K562 (cell line): ENCODE results near the gene PLAC9. TPM values are rescaled to one million over a fixed set of nuclear protein-coding genes. Genes with fewer than 3 reads are reported as not detected.

Experiments
- ATAC-seq: fragments of 200-7000 bp; cut with Tn5 transposase; 3 replicates; pipeline ENCODE4 v1.9.1; 2020; ENCODE audit warnings: moderate library complexity
- BruUV-seq: library from RNA; stranded (reverse); fragments of 400-500 nt; replicated peaks from 2 replicates; lab custom pipeline; 2021; lab: Mats Ljungman, UMichigan
- CTCF ChIA-PET: fragments of 300-600 bp; formaldehyde crosslinking; extraction: SDS; loops from one replicate; lab custom pipeline; 2021; ENCODE audit warnings: low intra/inter-chr PET ratio; lab: Yijun Ruan, JAX
- POLR2A ChIA-PET: fragments of 300-600, 350-650 bp; sonication (Branson Sonifier 250); formaldehyde crosslinking; extraction: SDS; loops from one replicate; lab custom pipeline; 2021; ENCODE audit warnings: antibody characterized with exemption, inconsistent platforms; lab: Yijun Ruan, JAX
- DNase-seq, 4 experiments: peaks; one replicate each; pipeline versions ENCODE4 v3.0.0 to v3.0.0-alpha.2; 2011 to 2018; ENCODE audit warnings: low spot score in 3 of 4, mixed read lengths in 3 of 4; ENCODE audit errors: extremely low read depth in 1 of 4
- FAIRE-seq: peaks from 2 replicates; lab custom pipeline; 2011; peaks lifted over from hg19 to GRCh38; lab: Jason Lieb, UNC
- H2AFZ ChIP-seq: 2 replicates; pipeline ENCODE4 v1.6.0; 2011; ENCODE audit warnings: low read depth, low read length, control low read depth, inconsistent platforms
- H3K27ac ChIP-seq: fragments of 200-600 bp; 3 replicates; pipeline ENCODE4 v1.8.0; 2011; ENCODE audit warnings: low read depth, mild to moderate bottlenecking, control low read depth, inconsistent platforms, low read length, moderate library complexity, mixed read lengths; ENCODE audit errors: extremely low read depth
- H3K27me3 ChIP-seq, 2 experiments: fragments of 300-600 bp in 1 of 2; 2 replicates in 1 of 2; 3 replicates in 1 of 2; pipeline versions ENCODE4 v1.6.0 to v1.8.0; 2011; ENCODE audit warnings: inconsistent platforms in 2 of 2, low read length in 2 of 2, mild to moderate bottlenecking in 1 of 2, mixed read lengths in 1 of 2, moderate library complexity in 1 of 2; ENCODE audit not compliant: control insufficient read depth in 2 of 2, insufficient read depth in 2 of 2
- H3K36me3 ChIP-seq: fragments of 300-600 bp; 3 replicates; pipeline ENCODE4 v1.8.0; 2011; ENCODE audit warnings: mild to moderate bottlenecking, low read length, inconsistent platforms; ENCODE audit not compliant: control insufficient read depth, insufficient read depth
- H3K4me1 ChIP-seq, 2 experiments: fragments of 200-600 bp in 1 of 2; replicated peaks in 1 of 2; 2 replicates in 1 of 2; 3 replicates in 1 of 2; pipeline versions ENCODE4 v1.5.1 to v1.8.0; 2011; ENCODE audit warnings: inconsistent platforms in 2 of 2, low read length in 2 of 2, mild to moderate bottlenecking in 1 of 2, mixed read lengths in 1 of 2, moderate library complexity in 1 of 2; ENCODE audit not compliant: control insufficient read depth in 2 of 2, insufficient read depth in 2 of 2
- H3K4me2 ChIP-seq: 2 replicates; pipeline ENCODE4 v1.6.1; 2011; ENCODE audit warnings: low read length, control low read depth, inconsistent platforms, mixed read lengths; ENCODE audit not compliant: insufficient read depth
- H3K4me3 ChIP-seq: fragments of 200-600 bp; sonication (generic), shearing (Covaris generic); 2 replicates; pipeline ENCODE4 v1.5.1; 2016; ENCODE audit warnings: control low read depth, inconsistent platforms
- H3K79me2 ChIP-seq: fragments of 200-600 bp; 3 replicates; pipeline ENCODE4 v1.8.0; 2011; ENCODE audit warnings: low read length, inconsistent platforms; ENCODE audit not compliant: control insufficient read depth, insufficient read depth
- H3K9ac ChIP-seq, 2 experiments: 2 replicates each; pipeline versions ENCODE4 v1.6.0 to v1.6.1; 2011; ENCODE audit warnings: low read depth in 2 of 2, low read length in 2 of 2, control low read depth in 1 of 2, inconsistent platforms in 1 of 2, mild to moderate bottlenecking in 1 of 2, mixed read lengths in 1 of 2; ENCODE audit not compliant: insufficient read depth in 1 of 2
- H3K9me1 ChIP-seq: one replicate; pipeline ENCODE4 v1.6.0; 2011; ENCODE audit warnings: inconsistent platforms, mild to moderate bottlenecking, low read length, moderate library complexity; ENCODE audit not compliant: control insufficient read depth, insufficient read depth
- H3K9me3 ChIP-seq: replicated peaks from 2 replicates; pipeline ENCODE4 v1.5.1; 2011; ENCODE audit warnings: low read depth, low read length, inconsistent platforms; ENCODE audit not compliant: control insufficient read depth, insufficient read depth
- H4K20me1 ChIP-seq: replicated peaks from 2 replicates; pipeline ENCODE4 v1.6.1; 2011; ENCODE audit warnings: low read length, inconsistent platforms, mixed read lengths; ENCODE audit not compliant: control insufficient read depth, insufficient read depth
- CBFA2T2 ChIP-seq: fragments of 450-650 bp; conservative IDR thresholded peaks from 2 replicates; pipeline ENCODE4 v1.6.1; 2017; ENCODE audit warnings: mild to moderate bottlenecking
- CEBPB ChIP-seq: fragments of 450-650 bp; IDR thresholded peaks from 2 replicates; pipeline ENCODE4 v1.6.1; 2016; ENCODE audit warnings: missing genetic modification characterization, missing compliant biosample characterization
- NFIC ChIP-seq: fragments of 450-650 bp; IDR thresholded peaks from 2 replicates; pipeline ENCODE4 v1.6.1; 2017; ENCODE audit warnings: mild to moderate bottlenecking, inconsistent platforms
- SMARCA5 ChIP-seq: fragments of 450-650 bp; IDR thresholded peaks from 2 replicates; pipeline ENCODE4 v1.6.1; 2016
- SNIP1 ChIP-seq: fragments of 450-650 bp; IDR thresholded peaks from 2 replicates; pipeline ENCODE4 v1.7.1; 2017; ENCODE audit warnings: low read depth, mild to moderate bottlenecking
- XRCC5 ChIP-seq: fragments of 200-400 bp; formaldehyde crosslinking; IDR thresholded peaks from 2 replicates; pipeline ENCODE4 v1.6.1; 2017; ENCODE audit warnings: low read depth, mild to moderate bottlenecking, low read length
- ZNF518B ChIP-seq: fragments of 250-450 bp; sonication (Bioruptor Pico); IDR thresholded peaks from 2 replicates; pipeline ENCODE4 v1.5.0; 2021; ENCODE audit warnings: mild to moderate bottlenecking, moderate library complexity
- WGBS: fragments of 100-300 bp; shearing (Covaris generic); methylation state at CpG from one replicate; pipeline ENCODE4 v1.1.6; 2016; ENCODE audit warnings: low coverage, mixed read lengths; ENCODE audit not compliant: insufficient coverage; ENCODE audit errors: missing lambda C conversion rate; 5-methylcytosine and 5-hydroxymethylcytosine counted together
- in situ Hi-C: fragments of 300-500 bp; cut with MboI; formaldehyde crosslinking; loops from 4 replicates; pipeline ENCODE4 v1.15.0; 2018; ENCODE audit warnings: inconsistent platforms, mixed read lengths
- intact Hi-C: fragments of 100-400 bp; cut with micrococcal nuclease; formaldehyde crosslinking; loops from 2 replicates; pipeline ENCODE4 v1.14.2; 2022
- polyA plus RNA-seq, 8 experiments: library from polyadenylated mRNA; depleted of rRNA in 4 of 8; stranded (reverse) in 5 of 8; unstranded in 3 of 8; fragments of >200 nt; fragmentation: Nextera tagmentation in 2 of 8; fragmentation: Illumina TruSeq in 1 of 8; extraction: Ambion mirVana in 2 of 8; extraction: Trizol in 1 of 8; gene quantifications; 2 replicates each; pipeline versions ENCODE4 v1.2.1 to v1.2.3, GENCODE V29; 2011 to 2014; ENCODE audit warnings: inconsistent platforms in 1 of 8, missing spikeins in 1 of 8
- total RNA-seq, 7 experiments: library from RNA; depleted of rRNA in 6 of 7; stranded (reverse); fragments of >200 nt in 6 of 7; fragmentation: Illumina TruSeq in 2 of 7; extraction: Trizol in 2 of 7; gene quantifications; 2 replicates each; pipeline versions ENCODE4 v1.2.1 to v1.2.3, GENCODE V29; 2011 to 2021; ENCODE audit warnings: low replicate concordance in 1 of 7

PLAC9 gene
- total and polyA plus RNA-seq, 9 of the 15 experiments (the other 6 are each of a cell fraction or from before 2014, with no cell fraction given) = not detected

DNA sequence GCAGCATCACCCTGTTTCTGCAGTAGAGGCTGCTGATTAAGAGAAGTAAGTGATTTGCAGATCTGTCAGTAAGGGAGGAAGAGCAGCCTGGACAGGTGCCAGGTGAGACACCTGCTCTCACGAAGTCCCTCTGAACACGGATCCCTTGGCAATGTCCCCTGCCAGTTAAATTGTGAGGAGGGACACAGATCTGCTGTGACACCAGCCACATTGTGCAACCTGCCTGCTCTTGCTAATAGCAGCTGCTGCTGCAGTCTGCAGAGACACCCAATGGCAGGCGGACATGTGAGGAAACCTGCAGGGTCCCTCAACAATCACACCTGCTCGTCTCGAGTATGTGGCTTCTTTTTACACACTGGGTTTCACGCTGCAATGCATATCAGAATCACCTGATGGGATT, 40.9 kb downstream of the PLAC9 start:
- peaks cover 8% of the 10 kb centered on the region; the same call in 1 of the 2 replicates for H4K20me1 ChIP-seq
- H3K4me3 ChIP-seq = no peak overlapping the region
- no peak overlapping the region for H2AFZ ChIP-seq
- in situ Hi-C loops (no loop called here), intact Hi-C loops (no loop called here)
- ChIA-PET CTCF (no interaction called here), POLR2A (interaction anchor here (1.8 kb wide), 1 partner anchor 14 kb away, joined by 6 read pairs; no protein-coding TSS in a partner anchor)
- no peak for DNase-seq
- peaks cover 56% of the 10 kb centered on the region for H3K36me3 ChIP-seq
- TF ChIP-seq CBFA2T2 = no peak
- no peak for TF ChIP-seq SMARCA5
- TF ChIP-seq CEBPB (tag) = no peak
- TF ChIP-seq ZNF518B (CRISPR knock-in tag) = no peak
- no peak for TF ChIP-seq SNIP1
- TF ChIP-seq NFIC = peak; percentile 43; the same call in 1 of the 2 replicates
- 0 out of 2 replicates have a peak, but pooled peaks have one; percentile 32 for TF ChIP-seq XRCC5
- no peaks in the 10 kb centered on the region for H3K9me3 ChIP-seq
- H3K4me2 ChIP-seq = no peak overlapping the region
- BruUV-seq = no TSS peak
- 78% methylated on average over 6 of the region's 6 CpGs for WGBS
- H3K9ac ChIP-seq = no peak overlapping the region; a peak in 1 of 4 replicates
- H3K27ac ChIP-seq = no peak overlapping the region
- no peaks in the 10 kb centered on the region for H3K27me3 ChIP-seq
- ATAC-seq = no peak
- peaks cover 0 to 9% of the 10 kb centered on the region in 2 experiments; a peak in 1 of 5 replicates for H3K4me1 ChIP-seq
- H3K79me2 ChIP-seq = peaks cover 25% of the 10 kb centered on the region; the same call in 2 of the 3 replicates
- FAIRE-seq = no peak
- H3K9me1 ChIP-seq = peaks cover 3% of the 10 kb centered on the region
